Frontal cortex (tissue), 4 donors: ENCODE results near the gene MYH11. TPM values are rescaled to one million over a fixed set of nuclear protein-coding genes. Genes with fewer than 3 reads are reported as not detected.
"Not testable (repeated sequence)": the region's sequence is repeated elsewhere in the genome, so short reads cannot be mapped to it uniquely, and the experiment has no call there.

Experiments
- DNase-seq, 2 donors: peaks; one replicate each; pipeline ENCODE4 v3.0.0; 2012; ENCODE audit warnings: low spot score in 2 of 2
- FAIRE-seq: peaks from 2 replicates; lab custom pipeline; 2012; peaks lifted over from hg19 to GRCh38; lab: Jason Lieb, UNC
- total RNA-seq: library from RNA; depleted of rRNA; stranded (reverse); fragments of >200 nt; gene quantifications from one replicate; pipeline ENCODE4 v1.2.3, GENCODE V29; 2014
- donor health status: control.
- donor health status: control.
- donor health status: control.

Gene MYH11
- total RNA-seq, 1 donor from 2014 or later: 1.2 TPM

- no peak for DNase-seq
- no peak for FAIRE-seq
These were observed 7.4 kb downstream of the MYH11 start for GRCh38 chr16:15849209-15849981.

GRCh38 chr16:15847611-15848175, 9.1 kb downstream of the MYH11 start:
- DNase-seq (no peak), FAIRE-seq (no peak)

- no peak for FAIRE-seq
These were observed 10.3 kb downstream of the MYH11 start for GRCh38 chr16:15846510-15846909.

GRCh38 chr16:15843635-15844279, 13.1 kb downstream of the MYH11 start:
- FAIRE-seq (no peak), DNase-seq (no peak)

More at GRCh38 chr16:15846510-15846909, 10.3 kb downstream of the MYH11 start:
- DNase-seq: no peak

- not testable (repeated sequence) for FAIRE-seq, DNase-seq
These were observed 17.6 kb downstream of the MYH11 start for GRCh38 chr16:15839204-15839603.

- no peak for FAIRE-seq
These were observed 19.1 kb downstream of the MYH11 start for GRCh38 chr16:15837761-15838160.

GRCh38 chr16:15836965-15837611, 19.7 kb downstream of the MYH11 start:
- FAIRE-seq (no peak), DNase-seq (no peak)

More at GRCh38 chr16:15837761-15838160, 19.1 kb downstream of the MYH11 start:
- DNase-seq: no peak

GRCh38 chr16:15836074-15836473, 20.8 kb downstream of the MYH11 start:
- DNase-seq (no peak), FAIRE-seq (no peak)

- no peak for DNase-seq
- no peak for FAIRE-seq
These were observed 21.5 kb downstream of the MYH11 start for GRCh38 chr16:15835136-15835878.

- no peak for FAIRE-seq
- no peak for DNase-seq
These were observed 22.3 kb downstream of the MYH11 start for GRCh38 chr16:15834502-15834901.

- no peak for FAIRE-seq
- no peak for DNase-seq
These were observed 23.3 kb downstream of the MYH11 start for GRCh38 chr16:15833541-15833940.

- no peak for FAIRE-seq
These were observed 24.6 kb downstream of the MYH11 start for GRCh38 chr16:15832241-15832640.

GRCh38 chr16:15830832-15831451, 25.9 kb downstream of the MYH11 start:
- DNase-seq (no peak), FAIRE-seq (no peak)

More at GRCh38 chr16:15832241-15832640, 24.6 kb downstream of the MYH11 start:
- no peak for DNase-seq

GRCh38 chr16:15829460-15829859, 27.4 kb downstream of the MYH11 start:
- FAIRE-seq: no peak

GRCh38 chr16:15827709-15828343, 29.0 kb downstream of the MYH11 start:
- no peak for FAIRE-seq

More at GRCh38 chr16:15829460-15829859, 27.4 kb downstream of the MYH11 start:
- no peak for DNase-seq

GRCh38 chr16:15827299-15827698, 29.5 kb downstream of the MYH11 start:
- FAIRE-seq: no peak
- no peak for DNase-seq

More at GRCh38 chr16:15827709-15828343, 29.0 kb downstream of the MYH11 start:
- DNase-seq: no peak

GRCh38 chr16:15825750-15826305, 31.0 kb downstream of the MYH11 start:
- no peak for FAIRE-seq
- DNase-seq: no peak

- no peak for DNase-seq
- FAIRE-seq: no peak
These were observed 33.9 kb downstream of the MYH11 start for GRCh38 chr16:15822957-15823356.
